Epithelial cell of esophagus (primary cell): ENCODE results near the gene ASPDH.

Source experiments
- DNase-seq: peaks from one replicate; pipeline ENCODE4 v3.0.0; 2010; ENCODE audit warnings: low read depth
- H3K4me3 ChIP-seq: 2 replicates; pipeline ENCODE4 v1.5.1; 2011; ENCODE audit warnings: mild to moderate bottlenecking, low read length, control low read depth
- TF ChIP-seq, protein P1 (sequence below): IDR thresholded peaks from 2 replicates; pipeline ENCODE4 v1.5.1; 2011; ENCODE audit warnings: low read depth, mild to moderate bottlenecking, low read length, control low read depth, inconsistent platforms; ENCODE audit not compliant: insufficient read depth; ENCODE audit errors: missing control alignments

ASPDH gene

GRCh38 chr19:50513746-50514345, at the start of gene ASPDH:
Gene ASPDH (minus strand): TSS chr19:50513913. CDS start chr19:50513823, 90 bp downstream.
- DNase-seq, result no peak
- TF ChIP-seq, protein P1, sequence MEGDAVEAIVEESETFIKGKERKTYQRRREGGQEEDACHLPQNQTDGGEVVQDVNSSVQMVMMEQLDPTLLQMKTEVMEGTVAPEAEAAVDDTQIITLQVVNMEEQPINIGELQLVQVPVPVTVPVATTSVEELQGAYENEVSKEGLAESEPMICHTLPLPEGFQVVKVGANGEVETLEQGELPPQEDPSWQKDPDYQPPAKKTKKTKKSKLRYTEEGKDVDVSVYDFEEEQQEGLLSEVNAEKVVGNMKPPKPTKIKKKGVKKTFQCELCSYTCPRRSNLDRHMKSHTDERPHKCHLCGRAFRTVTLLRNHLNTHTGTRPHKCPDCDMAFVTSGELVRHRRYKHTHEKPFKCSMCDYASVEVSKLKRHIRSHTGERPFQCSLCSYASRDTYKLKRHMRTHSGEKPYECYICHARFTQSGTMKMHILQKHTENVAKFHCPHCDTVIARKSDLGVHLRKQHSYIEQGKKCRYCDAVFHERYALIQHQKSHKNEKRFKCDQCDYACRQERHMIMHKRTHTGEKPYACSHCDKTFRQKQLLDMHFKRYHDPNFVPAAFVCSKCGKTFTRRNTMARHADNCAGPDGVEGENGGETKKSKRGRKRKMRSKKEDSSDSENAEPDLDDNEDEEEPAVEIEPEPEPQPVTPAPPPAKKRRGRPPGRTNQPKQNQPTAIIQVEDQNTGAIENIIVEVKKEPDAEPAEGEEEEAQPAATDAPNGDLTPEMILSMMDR, result no peak
- H3K4me3 ChIP-seq, result no peak within 1 kb of the TSS

GRCh38 chr19:50562996-50563395, 49.3 kb upstream of the ASPDH start:
- H3K4me3 ChIP-seq, result no peak overlapping the region
- TF ChIP-seq, protein P1, result no peak
- DNase-seq, result no peak

GRCh38 chr19:50562329-50562728, 48.6 kb upstream of the ASPDH start:
- TF ChIP-seq, protein P1, result no peak
- DNase-seq, result no peak

DNA sequence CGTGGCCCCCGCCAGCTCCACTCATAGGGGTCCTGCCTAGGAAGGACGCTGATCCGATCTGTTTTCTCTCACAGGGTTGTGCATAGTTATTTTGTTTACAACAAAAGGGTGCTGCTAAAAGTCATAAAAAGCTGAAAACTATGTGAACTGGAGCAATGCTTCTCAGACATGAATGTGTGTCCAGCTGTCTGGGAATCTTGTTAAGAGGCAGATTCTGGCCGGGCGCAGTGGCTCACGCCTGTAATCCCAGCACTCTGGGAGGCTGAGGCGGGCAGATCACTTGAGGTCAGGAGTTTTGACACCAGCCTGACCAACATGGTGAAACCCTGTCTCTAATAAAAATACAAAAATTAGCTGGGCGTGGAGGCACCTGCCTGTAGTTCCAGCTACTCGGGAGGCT, 45.9 kb upstream of the ASPDH start:
- no peak overlapping the region for H3K4me3 ChIP-seq
- TF ChIP-seq, protein P1, result no peak
- DNase-seq, result no peak

More at GRCh38 chr19:50562329-50562728, 48.6 kb upstream of the ASPDH start:
- no peak overlapping the region for H3K4me3 ChIP-seq

DNA sequence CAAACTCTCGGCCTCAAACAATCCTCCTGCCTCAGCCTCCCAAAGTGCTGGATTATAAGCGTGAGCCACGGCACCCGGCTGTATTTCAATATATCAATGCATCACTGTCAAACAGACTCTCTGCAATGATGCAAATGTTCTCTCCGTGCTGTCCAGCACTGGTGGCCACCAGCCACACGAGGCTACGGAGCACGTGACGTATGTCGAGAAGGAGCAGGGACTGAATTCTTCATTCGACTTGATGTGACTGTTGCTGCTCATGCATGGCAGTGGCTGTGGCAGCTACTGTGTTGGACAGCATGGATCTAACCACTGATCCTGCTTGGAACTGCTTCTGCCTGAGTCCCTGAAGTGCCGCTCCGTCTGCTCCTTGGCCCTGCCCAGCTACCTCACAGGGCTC, 44.7 kb upstream of the ASPDH start:
- TF ChIP-seq, protein P1, result no peak
- H3K4me3 ChIP-seq, result no peak overlapping the region
- no peak for DNase-seq

GRCh38 chr19:50558039-50558438, 44.3 kb upstream of the ASPDH start:
- TF ChIP-seq, protein P1, result no peak
- H3K4me3 ChIP-seq, result no peak overlapping the region

DNA sequence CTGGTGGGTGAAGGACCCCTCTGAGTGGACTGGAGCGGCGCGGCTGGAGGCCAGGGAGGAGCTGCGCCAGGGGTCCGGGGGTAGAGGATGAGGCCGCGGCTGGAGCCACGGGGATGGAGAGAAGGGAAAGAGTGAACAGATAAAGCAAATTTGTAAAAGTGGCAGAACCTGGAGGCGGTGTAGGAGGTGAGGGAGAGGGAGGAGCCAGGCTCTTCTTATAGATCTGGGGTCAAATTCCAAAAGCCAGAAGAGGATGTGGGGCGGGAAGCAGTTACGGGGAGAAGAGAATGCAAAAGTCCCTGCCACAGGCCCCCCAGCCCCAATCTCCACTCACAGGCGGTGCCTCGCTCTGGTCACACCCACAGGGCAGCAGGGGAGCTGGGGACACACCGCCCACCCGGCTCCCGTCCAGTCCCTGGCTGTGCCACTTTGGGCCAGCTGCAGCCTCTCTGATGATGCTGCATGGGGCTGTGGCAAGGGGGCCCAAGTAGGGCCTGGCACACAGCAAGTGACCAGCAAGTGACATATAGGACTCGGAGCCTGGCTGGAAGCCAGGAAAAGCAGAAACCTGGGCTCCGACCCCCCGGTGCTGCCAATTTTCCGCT, 43.4 kb upstream of the ASPDH start:
- no peak overlapping the region for H3K4me3 ChIP-seq
- no peak for DNase-seq
- TF ChIP-seq, protein P1, result no peak

More at GRCh38 chr19:50558039-50558438, 44.3 kb upstream of the ASPDH start:
- DNase-seq, result no peak
